GM21786 (cell line): Measurements from ENCODE around the gene ITIH5.

ENCODE experiments used
- ATAC-seq: cut with Tn5 transposase; IDR thresholded peaks from one replicate; pipeline ENCODE4 v1.9.1; 2021; ENCODE audit not compliant: unreplicated experiment

Gene ITIH5

DNA sequence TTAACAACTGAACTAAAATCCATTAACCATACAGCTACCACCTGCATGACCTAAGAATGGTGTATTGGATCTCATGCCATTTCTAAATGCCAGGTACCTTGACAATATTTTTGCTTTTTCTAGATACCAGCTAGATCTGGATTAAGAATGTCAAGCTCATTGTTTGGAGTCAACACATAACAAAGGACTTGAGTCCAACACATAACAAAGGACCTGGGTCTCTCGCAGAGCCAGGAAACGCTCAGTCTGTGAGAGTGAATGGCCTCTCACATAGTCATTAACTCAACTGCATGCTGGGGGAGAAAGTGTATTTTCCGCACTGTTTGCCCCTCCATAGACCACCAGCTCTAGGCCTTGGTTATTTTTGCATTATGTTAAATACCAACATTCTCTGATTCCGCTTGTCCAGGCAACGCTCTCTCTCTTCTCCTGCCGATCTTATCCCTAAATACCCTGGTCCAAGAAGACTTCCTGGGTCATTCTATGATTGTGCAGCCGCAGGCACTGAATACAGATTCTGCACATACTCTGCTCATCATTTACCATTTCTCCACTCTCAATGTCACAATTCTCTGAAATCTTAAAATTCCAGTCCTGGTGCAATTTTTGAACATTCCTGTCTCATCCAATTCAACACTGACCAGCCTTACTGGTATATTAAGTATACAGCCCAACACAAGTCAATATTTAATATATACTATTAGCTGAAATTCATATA, 31.2 kb downstream of the ITIH5 start:
- ATAC-seq, result no peak

GRCh38 chr10:7634142-7634894, 32.4 kb downstream of the ITIH5 start:
- ATAC-seq, result no peak

- no peak for ATAC-seq
Observed at GRCh38 chr10:7626283-7626682, 40.5 kb downstream of the ITIH5 start.

GRCh38 chr10:7625836-7626235, 40.9 kb downstream of the ITIH5 start:
- no peak for ATAC-seq

DNA sequence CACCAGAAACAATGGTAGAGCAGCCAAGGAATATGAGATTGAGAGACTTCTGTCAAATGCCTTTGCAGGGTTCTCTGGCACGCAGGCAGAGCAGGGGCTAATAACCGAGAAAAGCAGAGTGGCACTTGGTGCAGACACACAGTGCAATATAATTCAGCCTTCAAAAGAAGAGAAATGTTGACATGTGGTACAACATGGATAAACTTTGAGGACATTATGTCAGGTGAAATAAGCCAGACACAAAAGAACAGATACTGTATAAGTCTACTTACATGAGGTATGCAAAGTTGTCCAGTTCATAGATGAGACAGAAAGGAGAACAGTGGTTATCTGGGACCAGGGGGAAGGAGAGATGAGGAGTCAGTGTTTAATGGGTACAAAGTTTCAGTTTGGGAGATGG, 41.8 kb downstream of the ITIH5 start:
- no peak for ATAC-seq

DNA sequence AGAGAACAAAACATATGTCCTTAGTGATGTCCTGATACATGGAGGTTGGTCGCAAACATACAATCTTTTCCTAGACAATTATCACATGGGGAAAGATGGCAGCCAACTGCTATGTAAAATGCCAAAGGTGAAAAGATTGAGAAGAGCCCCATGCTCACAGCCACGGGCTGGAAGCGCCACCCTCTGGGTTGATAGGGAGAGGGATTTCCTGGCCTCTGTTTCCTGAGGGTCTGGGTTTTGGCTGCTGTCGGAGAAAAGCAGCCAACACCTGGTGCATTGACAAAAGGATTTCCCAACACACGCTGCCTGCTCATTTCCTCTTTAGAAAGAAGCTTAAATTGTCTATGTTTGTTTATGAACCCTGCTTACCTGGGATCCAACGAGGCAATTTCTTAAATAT, 43.8 kb downstream of the ITIH5 start:
- ATAC-seq, result no peak

DNA sequence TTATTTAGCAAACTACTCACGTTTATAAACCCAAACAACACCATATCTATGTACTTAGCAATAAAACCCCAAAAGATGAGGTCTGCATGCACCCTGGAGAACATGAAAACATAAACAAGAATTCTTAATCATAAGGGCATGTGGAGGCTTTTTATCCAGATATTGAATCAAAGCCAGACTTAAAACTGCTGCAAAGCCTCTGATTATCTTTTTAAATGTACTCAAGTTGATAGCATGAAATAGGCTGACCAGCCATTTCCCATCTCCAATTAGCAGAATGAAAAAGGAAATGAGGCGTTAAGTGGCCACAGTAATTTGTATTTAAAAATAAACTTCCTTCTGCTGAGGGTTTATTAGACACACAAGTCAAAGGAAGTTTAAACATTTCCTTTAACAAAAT, 48.3 kb downstream of the ITIH5 start:
- ATAC-seq, result no peak

GRCh38 chr10:7611909-7612308, 54.9 kb downstream of the ITIH5 start:
- ATAC-seq, result no peak

DNA sequence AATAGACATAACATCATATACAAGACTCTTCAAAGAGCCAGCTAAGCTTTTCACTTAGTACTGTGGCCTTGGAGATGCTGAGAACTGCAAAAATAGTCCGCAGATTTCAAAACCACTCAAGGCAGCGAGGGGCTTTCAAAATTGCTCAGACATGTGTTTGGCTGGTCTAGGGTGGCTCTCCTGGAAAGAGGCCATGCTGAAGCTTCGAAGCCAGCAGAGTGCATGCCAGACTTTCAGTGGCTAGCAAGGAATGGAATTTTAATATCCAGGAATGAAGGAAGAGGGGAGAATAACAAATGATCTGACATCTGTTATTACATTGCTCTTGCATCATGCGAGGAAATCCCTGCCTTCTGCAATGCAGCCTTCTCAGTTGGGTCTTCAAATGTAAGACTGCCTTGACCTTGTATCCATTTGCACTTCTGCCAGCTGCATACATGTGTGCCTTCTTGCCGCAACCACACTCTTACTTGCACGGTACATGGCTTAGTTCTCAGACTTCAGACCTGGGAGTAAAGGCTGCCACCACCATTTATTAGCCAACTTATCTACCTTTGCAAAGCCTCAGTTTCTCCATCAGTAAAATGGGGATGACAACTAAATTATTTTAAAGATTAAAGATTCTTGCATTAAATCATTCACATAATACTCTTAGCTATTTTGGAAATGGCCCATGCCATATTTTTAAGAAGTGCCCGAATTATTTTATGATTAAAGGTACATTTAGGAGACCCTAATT, 55.9 kb downstream of the ITIH5 start:
- ATAC-seq, result no peak

DNA sequence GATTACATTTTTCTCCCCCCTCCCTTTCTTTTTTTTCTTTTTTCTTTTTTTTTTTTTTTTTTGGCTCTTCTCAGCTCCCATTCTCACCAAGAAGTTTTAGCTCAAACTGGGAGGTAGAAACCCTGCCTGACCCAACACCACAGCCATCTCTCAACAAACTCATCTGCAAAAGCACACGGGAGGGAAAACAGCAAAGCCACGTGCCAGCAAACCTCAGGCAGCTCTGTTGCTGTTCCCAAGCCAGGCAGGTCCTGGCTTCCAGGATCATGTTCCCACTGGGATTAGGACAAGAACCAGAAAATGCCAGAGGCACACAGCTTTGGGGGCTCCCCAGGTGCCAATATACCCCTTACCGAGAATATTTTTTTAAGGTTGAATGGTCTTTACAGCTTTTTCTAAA, 56.7 kb downstream of the ITIH5 start:
- no peak for ATAC-seq

DNA sequence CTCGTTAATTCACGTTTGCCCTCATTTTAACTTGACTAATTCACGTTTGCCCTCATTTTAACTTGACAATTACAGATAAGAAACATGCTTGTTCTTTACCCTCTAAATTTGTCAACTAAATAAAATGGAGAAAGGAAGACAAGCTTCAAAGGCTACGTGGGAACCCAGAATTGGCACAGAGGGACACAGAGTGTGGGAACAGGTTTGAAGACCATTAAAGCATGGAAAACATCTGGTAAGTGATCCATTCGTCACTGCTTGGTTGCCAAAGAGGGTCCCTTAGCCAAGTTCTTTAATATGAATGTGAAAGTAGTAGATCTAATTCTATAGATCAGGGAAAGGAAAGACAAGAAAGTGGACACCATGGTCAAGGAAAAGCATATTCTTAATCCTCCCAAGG, 57.2 kb downstream of the ITIH5 start:
- no peak for ATAC-seq

- no peak for ATAC-seq
Observed at GRCh38 chr10:7608001-7608400, 58.8 kb downstream of the ITIH5 start.

DNA sequence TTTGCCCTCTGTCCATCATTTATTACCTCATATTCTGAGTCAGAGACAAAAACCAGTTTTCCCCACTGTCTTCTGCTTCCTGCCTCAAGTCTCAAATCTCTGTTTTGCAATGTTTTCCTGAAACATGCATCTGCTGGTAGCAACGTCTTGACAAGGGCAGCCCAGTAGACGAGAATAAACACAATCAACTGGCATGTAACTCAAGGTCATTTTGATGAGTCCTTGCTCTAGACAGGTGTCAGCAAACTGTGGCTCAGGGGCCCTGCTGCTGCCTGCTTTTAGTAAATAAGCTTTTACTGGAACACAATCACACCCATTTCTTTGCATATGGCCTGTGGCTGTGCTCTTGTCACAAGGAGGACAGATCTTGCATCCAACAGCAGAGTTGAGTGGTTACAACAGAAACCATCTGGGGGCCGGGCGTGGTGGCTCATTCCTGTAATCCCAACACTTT, 59.8 kb downstream of the ITIH5 start:
- ATAC-seq, result no peak

DNA sequence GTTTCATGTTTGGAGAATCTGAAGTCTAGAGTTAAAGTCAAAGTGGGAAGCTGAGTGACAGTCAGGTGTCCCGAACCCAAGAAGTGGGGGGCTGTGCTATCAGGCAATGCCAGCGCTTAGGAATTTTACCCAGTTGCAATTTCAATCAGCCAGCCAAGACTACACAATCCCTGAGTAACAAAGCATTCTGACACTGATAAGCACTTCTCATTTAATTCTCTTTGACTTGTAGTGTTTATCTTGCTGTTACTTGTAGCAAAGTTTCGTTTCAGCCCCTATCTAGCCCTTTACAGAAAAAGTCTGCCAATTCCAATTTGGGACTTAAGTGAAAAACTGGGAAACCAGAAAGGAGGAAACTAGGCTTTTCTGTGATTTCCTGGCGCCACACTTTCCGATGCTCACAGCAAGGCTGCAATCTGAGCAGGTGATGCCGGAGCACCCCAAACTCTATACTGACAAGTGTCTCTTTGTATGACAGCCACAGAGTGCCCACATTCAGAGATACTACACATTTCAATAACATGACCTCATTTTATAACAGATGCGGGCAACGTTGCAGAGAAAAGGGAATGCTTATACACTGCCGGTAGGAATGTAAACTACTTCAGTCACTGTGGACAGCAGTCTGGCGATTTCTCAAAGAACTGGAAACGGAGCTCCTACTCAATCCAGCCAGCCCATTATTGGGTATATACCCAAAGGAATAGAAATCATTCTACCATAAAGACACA, 61.0 kb downstream of the ITIH5 start:
- no peak for ATAC-seq

DNA sequence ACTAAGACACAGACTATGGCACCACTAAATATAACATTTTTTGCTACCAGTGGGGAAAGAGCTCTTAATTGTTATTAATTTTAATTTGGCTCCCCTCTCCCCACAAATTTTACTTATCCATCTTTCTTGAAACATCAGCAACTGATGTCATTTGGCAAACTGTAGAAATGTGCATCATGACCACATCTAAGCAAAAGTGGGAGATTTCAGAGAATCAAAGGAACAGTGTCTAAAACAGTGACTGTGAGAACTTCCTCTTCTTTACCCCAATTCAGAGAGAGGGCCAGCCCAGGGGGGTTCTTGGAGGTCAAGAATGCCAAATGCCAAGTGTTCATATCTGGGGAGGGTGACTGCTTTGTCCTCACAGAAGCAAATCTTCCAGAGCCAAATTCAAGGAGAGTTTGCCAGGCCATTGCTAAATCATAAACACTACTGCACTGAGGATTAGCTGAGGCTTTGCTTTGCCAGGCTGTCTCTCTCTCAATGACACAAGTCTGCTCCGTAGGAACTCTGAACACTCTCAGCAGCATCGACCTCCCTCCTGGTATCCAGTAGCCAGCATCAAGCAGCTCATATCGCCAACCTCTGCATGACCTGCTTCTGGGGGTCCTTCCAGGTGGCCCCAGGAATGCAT, 65.6 kb downstream of the ITIH5 start:
- ATAC-seq, result no peak

- ATAC-seq, result no peak
Observed at GRCh38 chr10:7598771-7599170, 68.0 kb downstream of the ITIH5 start.

DNA sequence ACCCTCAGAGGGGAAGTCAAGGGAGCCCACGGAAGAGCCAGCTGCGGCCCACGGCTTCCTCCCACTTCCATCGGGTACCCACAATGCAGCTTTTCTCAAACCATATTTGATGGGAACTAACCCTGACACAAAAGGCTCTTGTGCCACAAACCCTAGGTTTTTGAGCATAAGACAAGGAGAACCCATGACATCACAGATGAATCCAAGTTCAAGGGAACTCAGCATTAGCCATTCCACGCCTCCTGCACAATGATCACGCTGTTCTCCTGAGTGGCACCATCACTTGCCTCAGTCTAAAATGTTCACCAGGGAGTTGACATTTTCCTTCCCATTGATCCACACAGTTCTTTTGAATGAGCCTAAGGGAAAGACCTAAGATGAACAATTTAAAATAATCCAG, 70.4 kb downstream of the ITIH5 start:
- ATAC-seq, result no peak

- ATAC-seq, result no peak
Observed at GRCh38 chr10:7593905-7594304, 72.9 kb downstream of the ITIH5 start.

GRCh38 chr10:7593063-7593462, 73.7 kb downstream of the ITIH5 start:
- no peak for ATAC-seq

GRCh38 chr10:7592627-7593026, 74.1 kb downstream of the ITIH5 start:
- no peak for ATAC-seq

GRCh38 chr10:7590271-7590670, 76.5 kb downstream of the ITIH5 start:
- no peak for ATAC-seq
